Left ventricle myocardium superior (tissue), 1 donor: ENCODE results near the gene C1orf167. TPM values are rescaled to one million over a fixed set of nuclear protein-coding genes. Genes with fewer than 3 reads are reported as not detected.
"Not testable (repeated sequence)": the region's sequence is repeated elsewhere in the genome, so short reads cannot be mapped to it uniquely, and the experiment has no call there.

Experiments used
- ATAC-seq: fragments of 200-7000 bp; cut with Tn5 transposase; one replicate; pipeline ENCODE4 v1.9.1; 2020; ENCODE audit warnings: mild to moderate bottlenecking, moderate library complexity
- DNase-seq: peaks from one replicate; pipeline ENCODE4 v3.0.0-alpha.2; 2020
- intact Hi-C: fragments of 100-400 bp; cut with micrococcal nuclease; formaldehyde crosslinking; loops from one replicate; pipeline ENCODE4 v1.11.0; 2022
- total RNA-seq: library from RNA; stranded (reverse); fragmentation: NEBNext Ultra II Directional; extraction: Animal tissue kit (Norgen Biotek cat#: 25700); gene quantifications from one replicate; pipeline ENCODE4 v1.2.1, GENCODE V29; 2021
- donor health status: DM: no; HTN: yes; CAD: no; lungs with severe emphysema.

Gene C1orf167
- total RNA-seq, 1 donor from 2014 or later = 2.1 TPM

- ATAC-seq (peak; percentile 77), DNase-seq (peak; percentile 92)
- intact Hi-C loops = no loop called here
These were observed 29.1 kb downstream of the C1orf167 start for GRCh38 chr1:11790880-11791715.

DNA sequence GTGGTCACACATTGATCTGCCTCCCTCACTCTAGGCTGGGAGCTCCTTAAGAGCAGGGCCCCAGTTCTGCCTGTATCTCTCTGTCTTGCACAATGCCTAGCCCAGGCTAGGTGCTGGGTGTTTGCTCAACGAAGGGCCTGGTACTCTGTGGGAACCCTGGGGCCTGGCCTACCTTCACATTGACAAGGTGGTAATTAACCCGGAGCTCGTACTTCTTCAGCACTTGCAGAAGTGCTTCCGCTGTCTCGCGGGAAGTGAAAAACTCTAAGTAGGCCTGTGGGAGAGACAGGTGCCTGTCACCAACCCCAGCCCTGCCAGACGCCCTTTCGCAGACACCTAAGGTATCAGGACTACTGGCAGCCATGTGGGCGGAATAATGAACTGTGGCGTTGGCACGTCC, 30.1 kb downstream of the C1orf167 start:
- intact Hi-C loops = no loop called here
- ATAC-seq (peak; percentile 40), DNase-seq (peak; percentile 79)

DNA sequence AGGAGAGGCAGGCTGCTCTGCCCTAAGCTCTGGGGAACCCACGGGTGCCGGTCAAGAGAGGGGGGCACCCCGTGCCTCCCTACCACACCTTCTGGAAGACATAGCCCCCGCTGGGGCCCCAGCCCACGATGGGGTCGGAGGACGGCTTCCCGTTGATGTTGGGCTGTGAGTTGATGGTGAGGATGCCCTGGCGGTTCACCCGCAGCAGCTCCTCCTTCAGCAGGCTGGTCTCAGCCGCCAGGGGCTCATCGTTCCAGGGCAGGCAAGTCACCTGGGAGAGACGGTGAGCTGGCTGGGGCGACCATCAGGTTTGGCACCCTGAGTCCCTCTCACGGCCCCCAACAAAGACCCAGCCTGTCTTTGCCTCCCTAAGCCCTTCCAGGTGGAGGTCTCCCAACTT, 31.8 kb downstream of the C1orf167 start:
- no peak for DNase-seq
- no peak for ATAC-seq
- intact Hi-C loops = no loop called here

DNA sequence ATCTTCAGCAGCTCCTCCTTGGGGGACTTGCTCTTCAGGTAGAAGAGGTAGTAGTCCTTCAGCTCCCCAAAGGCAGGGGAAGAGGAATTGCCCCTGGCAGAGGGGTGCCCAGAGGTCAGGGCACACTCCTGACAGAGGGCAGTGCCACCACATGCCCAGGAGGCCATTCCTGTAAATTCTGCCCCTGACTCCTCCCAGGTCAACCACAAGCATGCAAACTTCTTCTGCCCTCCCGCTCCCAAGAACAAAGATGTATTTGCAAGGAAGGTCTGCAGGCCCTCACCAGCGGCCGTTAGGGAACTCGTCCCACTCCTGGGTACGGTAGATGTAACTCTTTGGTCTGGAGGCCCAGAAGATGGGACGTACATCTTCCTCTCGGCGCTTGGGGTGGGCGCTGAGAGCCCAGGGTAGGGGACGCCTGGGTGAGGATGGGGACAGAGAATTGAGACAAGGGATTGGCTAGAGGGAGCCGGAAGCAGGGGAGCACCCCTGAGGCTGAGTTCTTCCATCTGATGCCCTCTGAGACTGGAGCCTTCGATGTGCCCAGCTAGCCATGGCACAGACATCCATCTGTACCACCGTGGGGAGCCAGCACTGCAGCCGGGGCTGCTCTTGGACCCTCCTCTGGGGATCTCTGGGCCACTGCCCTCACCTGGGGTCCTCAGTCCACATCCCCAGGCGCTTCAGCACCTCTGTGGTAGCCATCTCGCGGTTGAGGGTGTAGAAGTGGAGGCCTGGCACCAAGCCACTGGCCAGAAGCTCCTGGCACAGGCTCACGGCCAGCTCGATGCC, 32.6 kb downstream of the C1orf167 start:
- intact Hi-C loops = no loop called here
- DNase-seq = peak; percentile 65
- ATAC-seq = no peak

DNA sequence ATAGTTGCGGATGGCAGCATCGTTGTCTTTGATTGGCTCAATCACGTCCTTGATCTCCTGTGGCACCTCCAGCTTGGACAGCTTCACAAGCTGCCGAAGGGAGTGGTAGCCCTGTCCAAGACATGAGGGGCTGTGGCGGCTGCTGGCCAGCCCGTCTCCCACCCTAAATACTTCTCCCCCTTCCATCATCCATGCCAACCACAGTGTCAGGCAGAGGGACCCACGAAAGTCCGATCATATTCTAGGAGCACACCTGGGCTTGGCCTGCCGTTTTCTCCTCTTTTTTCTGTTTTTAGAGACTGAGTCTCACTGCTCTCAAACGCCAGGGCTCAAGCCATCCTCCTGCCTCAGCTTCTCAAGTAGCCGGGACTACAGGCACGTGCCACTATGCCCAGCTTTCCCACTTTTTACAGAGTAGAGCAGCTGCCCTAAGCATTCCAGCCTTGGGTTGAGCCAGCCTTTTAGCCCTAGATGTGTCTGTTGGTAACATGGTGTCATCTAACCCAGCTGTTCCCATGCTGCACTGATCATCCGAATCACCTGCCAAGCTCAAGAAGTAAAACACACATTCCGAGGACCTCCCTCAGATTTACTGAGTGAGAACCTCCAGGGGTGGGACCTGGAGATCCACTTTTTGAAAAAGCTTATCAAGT, 33.4 kb downstream of the C1orf167 start:
- DNase-seq (no peak), ATAC-seq (no peak)
- intact Hi-C loops = no loop called here

GRCh38 chr1:11796036-11796828, 34.2 kb downstream of the C1orf167 start:
- DNase-seq (peak; percentile 79), ATAC-seq (peak; percentile 64)
- intact Hi-C loops = no loop called here

DNA sequence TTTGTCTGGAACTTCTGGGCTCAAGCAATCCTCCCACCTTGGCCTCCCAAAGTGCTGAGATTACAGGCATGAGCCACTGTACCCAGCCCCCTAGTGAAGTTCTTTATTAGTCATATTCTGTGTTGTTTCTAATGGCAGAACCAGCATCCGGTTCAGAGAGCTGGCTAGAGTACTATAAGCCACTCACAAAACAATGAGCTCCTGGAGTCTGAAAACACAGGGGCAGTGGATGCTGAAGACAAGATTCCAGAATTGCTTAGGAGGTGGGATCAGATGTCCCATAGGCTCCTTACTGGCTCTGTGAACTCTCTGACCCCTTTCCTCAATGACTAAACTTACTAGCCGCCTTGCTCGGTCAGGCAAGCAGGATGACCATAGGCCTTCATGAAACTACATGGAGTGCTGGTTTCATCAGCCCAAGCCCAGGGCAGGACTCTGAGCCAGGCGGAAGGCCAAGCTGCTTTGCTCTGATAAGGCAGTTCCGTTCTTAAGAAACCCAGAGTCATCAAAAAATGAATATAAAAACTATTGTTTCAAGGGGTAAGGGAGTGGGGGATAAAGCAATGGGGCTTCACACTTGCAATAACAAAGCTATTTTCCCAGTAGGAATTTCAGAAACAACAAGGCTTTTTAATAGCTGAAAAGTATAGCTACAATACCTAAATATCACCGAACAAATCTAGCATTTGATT, 35.7 kb downstream of the C1orf167 start:
- intact Hi-C loops = no loop called here
- DNase-seq = peak; percentile 80
- ATAC-seq = peak; percentile 31

GRCh38 chr1:11799099-11799498, 37.1 kb downstream of the C1orf167 start:
- DNase-seq = no peak
- ATAC-seq = no peak
- intact Hi-C loops = no loop called here

DNA sequence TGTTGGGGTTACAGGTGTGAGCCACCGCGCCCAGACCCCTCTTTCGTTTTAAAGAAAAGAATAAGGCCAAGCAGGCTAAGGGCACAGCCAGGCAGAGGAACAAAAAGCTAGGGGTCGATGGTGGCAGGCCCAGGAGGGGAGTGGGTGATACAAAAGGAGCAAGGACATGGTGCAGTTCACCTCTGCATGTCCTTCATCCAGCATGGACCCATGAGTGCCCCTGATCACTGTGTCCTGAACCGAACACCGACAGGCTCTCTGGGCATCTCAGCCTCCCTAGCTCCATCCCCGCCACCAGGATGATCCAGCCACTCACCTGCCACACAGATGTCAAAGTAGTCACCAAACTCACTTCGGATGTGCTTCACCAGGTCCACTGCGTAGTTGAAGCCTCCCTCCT, 37.9 kb downstream of the C1orf167 start:
- DNase-seq (no peak), ATAC-seq (no peak)
- intact Hi-C loops = no loop called here

- no peak for DNase-seq
- intact Hi-C loops = no loop called here
These were observed 38.4 kb downstream of the C1orf167 start for GRCh38 chr1:11800391-11800755.

DNA sequence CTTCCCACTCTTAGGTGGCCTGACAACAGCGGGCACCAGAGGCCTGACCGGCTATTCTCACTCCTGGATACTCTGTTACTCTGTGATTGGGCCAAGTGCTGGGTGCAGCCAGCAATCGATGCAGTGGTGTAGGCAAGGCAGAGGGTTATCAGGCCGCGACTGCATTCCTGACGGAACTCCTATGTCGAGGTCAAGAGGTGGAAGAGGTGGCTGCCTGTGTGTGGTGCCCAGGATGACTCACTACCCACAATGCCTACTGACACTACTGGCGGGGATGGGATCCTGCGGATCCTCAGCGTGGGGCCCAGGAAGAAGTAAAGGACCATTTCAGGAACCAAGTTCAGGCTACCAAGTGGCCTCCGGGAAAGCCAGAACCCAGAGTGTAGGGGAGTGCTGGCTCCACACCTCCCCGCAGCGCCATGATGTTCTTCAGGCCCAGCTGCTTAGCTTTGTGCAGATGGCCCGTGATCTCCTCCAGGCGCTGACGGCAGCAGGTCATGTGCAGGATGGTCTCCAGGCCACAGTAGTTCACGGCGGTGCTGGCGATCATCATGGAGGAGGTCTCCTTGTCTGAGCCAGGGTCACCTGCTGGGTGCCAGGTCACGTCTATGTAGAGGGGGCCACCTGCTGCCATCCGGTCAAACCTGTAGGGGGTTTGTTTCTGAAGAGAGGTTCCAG, 38.9 kb downstream of the C1orf167 start:
- ATAC-seq = no peak
- intact Hi-C loops = no loop called here
- no peak for DNase-seq

More at GRCh38 chr1:11800391-11800755, 38.4 kb downstream of the C1orf167 start:
- no peak for ATAC-seq

DNA sequence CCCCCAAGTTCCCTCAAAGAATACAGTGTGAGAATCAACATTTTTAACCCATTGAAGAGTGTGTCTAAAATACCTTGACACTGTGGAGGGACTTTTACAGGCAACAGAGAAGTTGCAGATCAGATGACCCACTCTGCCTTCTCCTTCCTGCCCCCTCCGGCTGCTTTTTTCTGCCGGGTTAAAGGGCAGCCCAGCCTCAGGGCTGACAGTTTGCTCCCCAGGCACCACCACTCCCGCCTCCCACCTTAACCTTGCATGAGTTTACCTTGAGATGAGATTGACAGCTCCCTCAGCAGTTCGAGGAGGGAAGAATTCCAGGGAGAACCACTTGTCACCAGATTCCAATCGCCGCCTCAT, 40.6 kb downstream of the C1orf167 start:
- intact Hi-C loops = no loop called here
- peak; percentile 42 for DNase-seq
- ATAC-seq = no peak

DNA sequence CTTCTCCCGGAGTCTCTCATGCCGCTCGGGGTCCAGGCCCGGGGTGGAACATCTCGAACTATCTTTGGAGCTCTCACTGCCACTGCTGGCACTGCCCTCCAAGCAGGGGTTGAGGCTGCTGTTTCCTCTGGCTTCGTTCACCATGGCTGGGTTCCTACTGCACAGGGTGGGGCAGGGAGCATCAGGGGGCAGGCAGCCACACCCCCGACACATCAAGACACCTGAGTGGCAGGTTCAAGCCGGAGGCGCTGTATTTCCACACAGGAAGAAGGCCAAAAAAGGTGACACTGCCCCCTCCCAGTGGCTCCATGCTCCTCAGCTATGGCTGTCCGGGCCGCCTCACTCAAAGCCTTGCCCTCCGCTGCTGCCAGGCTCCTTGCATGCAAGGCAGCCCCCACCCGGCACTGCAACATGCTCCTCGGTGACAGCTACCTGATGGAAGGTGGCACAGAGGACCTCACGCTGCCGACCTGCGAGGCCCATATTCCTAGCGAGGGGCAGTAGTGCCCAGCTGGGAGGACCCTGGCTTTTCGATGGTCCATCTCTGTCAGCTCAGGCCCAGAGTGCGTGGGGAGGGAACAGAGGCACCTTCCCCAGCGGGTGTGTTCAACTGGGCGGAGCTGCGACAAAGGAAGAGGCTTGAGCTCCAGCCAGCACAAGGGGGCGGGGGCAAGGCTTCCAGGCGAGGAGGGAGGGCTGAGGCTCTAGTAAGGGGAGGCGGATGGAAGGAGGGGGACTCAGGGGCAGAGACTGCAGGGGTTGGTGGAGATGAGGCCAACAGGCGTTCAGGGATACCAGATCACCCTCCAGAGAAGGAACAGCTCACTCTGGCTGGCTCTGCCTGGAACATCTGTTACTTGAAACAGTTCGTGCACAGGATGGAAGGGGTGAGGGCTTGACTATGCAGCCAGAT, 41.2 kb downstream of the C1orf167 start:
- intact Hi-C loops = no loop called here
- ATAC-seq = peak; percentile 65
- DNase-seq = peak; percentile 95

GRCh38 chr1:11803924-11804665, 42.1 kb downstream of the C1orf167 start:
- intact Hi-C loops, ATAC-seq, DNase-seq: not testable (repeated sequence)

DNA sequence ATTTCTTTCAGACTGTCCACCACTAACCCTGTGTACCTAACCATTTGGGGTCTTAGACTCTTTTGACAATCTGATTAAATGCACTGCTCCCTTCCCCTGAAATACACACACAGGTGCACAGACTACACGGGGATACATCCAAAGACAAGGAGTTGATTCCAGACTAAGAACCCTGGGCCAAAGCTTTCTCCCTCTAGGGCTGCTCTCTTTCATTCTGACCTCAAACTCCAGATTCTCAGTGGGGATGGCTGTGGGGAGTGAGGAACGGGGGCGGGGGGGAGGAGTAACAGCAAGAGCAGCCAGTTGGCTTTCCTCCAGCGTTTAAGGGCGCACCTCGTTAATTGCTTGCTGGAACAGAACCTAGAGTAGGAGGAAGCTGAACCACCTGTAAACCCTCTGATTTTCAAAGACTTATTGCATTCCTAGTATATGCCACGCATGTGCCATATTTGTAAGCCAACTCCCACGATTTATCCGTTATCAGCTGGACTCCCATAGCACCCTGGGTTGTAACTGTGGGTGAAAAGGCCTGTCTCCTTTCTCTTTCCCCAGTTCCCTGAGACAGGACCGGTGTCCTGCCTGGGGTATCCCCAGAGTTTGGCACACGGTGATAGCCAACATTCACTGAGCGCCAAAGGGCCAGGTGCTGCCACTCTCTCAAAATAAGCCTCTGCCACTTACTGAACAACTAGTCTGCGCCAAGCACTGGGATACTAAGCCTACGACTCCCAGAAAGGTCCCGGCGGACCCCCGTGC, 42.9 kb downstream of the C1orf167 start:
- intact Hi-C loops = no loop called here
- DNase-seq (peak; percentile 63), ATAC-seq (peak; percentile 10)
